ENCODE data around the gene ZNF853.

ZNF853 gene

GRCh38 chr7:6652446-6653011 is 37.1 kb downstream of the ZNF853 start:
- no peak for TF ChIP-seq CTCF (IDR thresholded peaks at IDR 0.05; ENCODE audit: control insufficient read depth, insufficient read depth, low read depth, low read length, missing control alignments)
- H3K4me3 ChIP-seq (ENCODE audit: control insufficient read depth, low read depth, low read length), result no peak overlapping the region
- DNase-seq (ENCODE audit: low read depth), result no peak

- H3K4me3 ChIP-seq (ENCODE audit: control insufficient read depth, low read depth, low read length), result no peak overlapping the region
- no peak for TF ChIP-seq CTCF (IDR thresholded peaks at IDR 0.05; ENCODE audit: control insufficient read depth, insufficient read depth, low read depth, low read length, missing control alignments)
- no peak for DNase-seq (ENCODE audit: low read depth)
Measured at GRCh38 chr7:6653071-6654003, 37.9 kb downstream of the ZNF853 start.

- DNase-seq (ENCODE audit: low read depth), result no peak
- no peak for TF ChIP-seq CTCF (IDR thresholded peaks at IDR 0.05; ENCODE audit: control insufficient read depth, insufficient read depth, low read depth, low read length, missing control alignments)
- H3K4me3 ChIP-seq (ENCODE audit: control insufficient read depth, low read depth, low read length), result no peak overlapping the region
Measured at GRCh38 chr7:6654113-6654841, 38.9 kb downstream of the ZNF853 start.

- no peak for DNase-seq (ENCODE audit: low read depth)
- H3K4me3 ChIP-seq (ENCODE audit: control insufficient read depth, low read depth, low read length), result no peak overlapping the region
- TF ChIP-seq CTCF (IDR thresholded peaks at IDR 0.05; ENCODE audit: control insufficient read depth, insufficient read depth, low read depth, low read length, missing control alignments), result no peak
Measured at GRCh38 chr7:6654842-6655610, 39.6 kb downstream of the ZNF853 start.

GRCh38 chr7:6655636-6656385 is 40.4 kb downstream of the ZNF853 start:
- no peak overlapping the region for H3K4me3 ChIP-seq (ENCODE audit: control insufficient read depth, low read depth, low read length)
- DNase-seq (ENCODE audit: low read depth), result no peak
- no peak for TF ChIP-seq CTCF (IDR thresholded peaks at IDR 0.05; ENCODE audit: control insufficient read depth, insufficient read depth, low read depth, low read length, missing control alignments)
